HG03039 (cell line): ENCODE results near the gene PCID2.
A peak's percentile ranks its signal among the peaks of the same experiment; 100 is the strongest.
"Not testable (repeated sequence)": the region's sequence is repeated elsewhere in the genome, so short reads cannot be mapped to it uniquely, and the experiment has no call there.

ENCODE experiments used
- ATAC-seq: cut with Tn5 transposase; IDR thresholded peaks from one replicate; pipeline ENCODE4 v1.9.1; 2021; ENCODE audit warnings: mild to moderate bottlenecking, moderate library complexity; ENCODE audit not compliant: unreplicated experiment

Gene PCID2

GRCh38 chr13:113167155-113167554 lies 41.3 kb downstream of the PCID2 start:
- ATAC-seq: no peak

- no peak for ATAC-seq
Observed at GRCh38 chr13:113166681-113167080, 41.8 kb downstream of the PCID2 start.

GRCh38 chr13:113166266-113166665 lies 42.2 kb downstream of the PCID2 start:
- no peak for ATAC-seq

GRCh38 chr13:113164492-113164891 lies 44.0 kb downstream of the PCID2 start:
- no peak for ATAC-seq

GRCh38 chr13:113162783-113163685 lies 45.4 kb downstream of the PCID2 start:
- ATAC-seq: no peak

- not testable (repeated sequence) for ATAC-seq
Observed at GRCh38 chr13:113161975-113162374, 46.5 kb downstream of the PCID2 start.

- ATAC-seq: no peak
Observed at GRCh38 chr13:113161433-113161832, 47.0 kb downstream of the PCID2 start.

GRCh38 chr13:113160983-113161382 lies 47.5 kb downstream of the PCID2 start:
- no peak for ATAC-seq

GRCh38 chr13:113159701-113160100 lies 48.8 kb downstream of the PCID2 start:
- no peak for ATAC-seq

GRCh38 chr13:113158946-113159345 lies 49.5 kb downstream of the PCID2 start:
- no peak for ATAC-seq

- no peak for ATAC-seq
Observed at GRCh38 chr13:113157929-113158747, 50.3 kb downstream of the PCID2 start, which contains the start of gene PROZ. PROZ (plus strand) TSS chr13:113158648; CDS start chr13:113158661, 13 bp downstream.

- no peak for ATAC-seq
Observed at GRCh38 chr13:113157206-113157928, 51.1 kb downstream of the PCID2 start.

- ATAC-seq: no peak
Observed at GRCh38 chr13:113155982-113156655, 52.4 kb downstream of the PCID2 start.

- ATAC-seq: no peak
Observed at GRCh38 chr13:113155201-113155600, 53.3 kb downstream of the PCID2 start.

- ATAC-seq: peak; percentile 42
Observed at GRCh38 chr13:113153810-113154748, 54.4 kb downstream of the PCID2 start.

- no peak for ATAC-seq
Observed at GRCh38 chr13:113152984-113153809, 55.3 kb downstream of the PCID2 start.

GRCh38 chr13:113152691-113152983 lies 55.8 kb downstream of the PCID2 start:
- no peak for ATAC-seq

GRCh38 chr13:113151745-113152690 lies 56.5 kb downstream of the PCID2 start:
- no peak for ATAC-seq
